ENCODE measurements around the gene CD36. TPM values are rescaled to one million over a fixed set of nuclear protein-coding genes. Genes with fewer than 3 reads are reported as not detected.

CD36 gene
- total RNA-seq, 4 donors from 2014 or later = 210 to 375 (median 311) TPM

- peaks cover 48 to 74% of the 10 kb centered on the region in 2 donors for H3K4me1 ChIP-seq
- intact Hi-C loops (cut with DNase I; ENCODE audit: low total_unique reads) = loop anchor here (5.0 to 10.0 kb wide), 2 partner anchors 33 to 1811 kb away; partner anchors contain the start of gene CD36
Observed at GRCh38 chr7:80603940-80604339, 34.5 kb upstream of the CD36 start.

DNA sequence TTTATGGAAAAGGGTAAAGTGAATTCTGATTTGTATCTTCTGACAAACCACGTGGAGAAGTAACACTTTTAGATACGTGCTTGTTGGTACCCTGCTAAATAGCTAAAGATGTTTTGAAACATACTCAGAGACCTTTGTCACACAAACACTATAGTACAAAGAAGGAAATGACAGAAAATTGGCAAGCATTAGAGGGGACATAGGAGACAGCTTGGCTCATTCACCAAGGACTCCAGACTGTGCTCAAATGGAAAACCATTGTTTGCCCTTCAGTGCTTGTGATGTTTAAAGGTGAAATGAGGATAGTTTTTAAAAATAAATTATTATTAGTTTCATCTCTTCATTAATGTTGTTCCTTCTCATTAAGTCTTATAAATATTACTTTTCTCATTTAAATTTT, 34.0 kb upstream of the CD36 start:
- ATAC-seq (peak; percentile 53 to 72), DNase-seq (no peak)
- Histone ChIP-seq H3K27me3 (no peaks in the 10 kb centered on the region), H3K27ac (peak overlapping the region; percentile 80 to 87 (median 84)), H3K36me3 (no peaks in the 10 kb centered on the region), H3K9me3 (no peaks in the 10 kb centered on the region), H3K4me1 (peaks cover 52 to 76% of the 10 kb centered on the region in 2 donors), H3K4me3 (peak overlapping the region in 3 of 4 donors; percentile 12 to 48 (median 12))
- TF ChIP-seq, protein P1, sequence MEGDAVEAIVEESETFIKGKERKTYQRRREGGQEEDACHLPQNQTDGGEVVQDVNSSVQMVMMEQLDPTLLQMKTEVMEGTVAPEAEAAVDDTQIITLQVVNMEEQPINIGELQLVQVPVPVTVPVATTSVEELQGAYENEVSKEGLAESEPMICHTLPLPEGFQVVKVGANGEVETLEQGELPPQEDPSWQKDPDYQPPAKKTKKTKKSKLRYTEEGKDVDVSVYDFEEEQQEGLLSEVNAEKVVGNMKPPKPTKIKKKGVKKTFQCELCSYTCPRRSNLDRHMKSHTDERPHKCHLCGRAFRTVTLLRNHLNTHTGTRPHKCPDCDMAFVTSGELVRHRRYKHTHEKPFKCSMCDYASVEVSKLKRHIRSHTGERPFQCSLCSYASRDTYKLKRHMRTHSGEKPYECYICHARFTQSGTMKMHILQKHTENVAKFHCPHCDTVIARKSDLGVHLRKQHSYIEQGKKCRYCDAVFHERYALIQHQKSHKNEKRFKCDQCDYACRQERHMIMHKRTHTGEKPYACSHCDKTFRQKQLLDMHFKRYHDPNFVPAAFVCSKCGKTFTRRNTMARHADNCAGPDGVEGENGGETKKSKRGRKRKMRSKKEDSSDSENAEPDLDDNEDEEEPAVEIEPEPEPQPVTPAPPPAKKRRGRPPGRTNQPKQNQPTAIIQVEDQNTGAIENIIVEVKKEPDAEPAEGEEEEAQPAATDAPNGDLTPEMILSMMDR (IDR thresholded peaks at IDR 0.05 in 4 of 5, conservative IDR thresholded peaks at IDR 0.05 in 1 of 5) = no peak
- TF ChIP-seq POLR2A (IDR thresholded peaks at IDR 0.05) = peak in 1 of 2 donors; percentile 12
- intact Hi-C loops (cut with DNase I; ENCODE audit: low total_unique reads) (loop anchor here (5.0 to 10.0 kb wide), 2 partner anchors 33 to 1810 kb away; partner anchors contain the start of gene CD36), in situ Hi-C loops (cut with MboI; ENCODE audit: low sequenced_read_pairs in 4 of 4) (no loop called here)

More at GRCh38 chr7:80603940-80604339, 34.5 kb upstream of the CD36 start:
- TF ChIP-seq, protein P1 (IDR thresholded peaks at IDR 0.05 in 4 of 5, conservative IDR thresholded peaks at IDR 0.05 in 1 of 5) = no peak
- TF ChIP-seq POLR2A (IDR thresholded peaks at IDR 0.05) = peak; percentile 9 to 28
- Histone ChIP-seq H3K9me3 (no peaks in the 10 kb centered on the region), H3K27me3 (no peaks in the 10 kb centered on the region), H3K4me3 (peak overlapping the region in 3 of 4 donors; percentile 39 to 48 (median 45)), H3K27ac (peak overlapping the region; percentile 80 to 87 (median 84)), H3K36me3 (no peaks in the 10 kb centered on the region)
- in situ Hi-C loops (cut with MboI; ENCODE audit: low sequenced_read_pairs in 4 of 4) = no loop called here
- ATAC-seq (peak; percentile 56 to 63), DNase-seq (no peak)

- peak overlapping the region; percentile 80 to 87 (median 84) for H3K27ac ChIP-seq
- H3K9me3 ChIP-seq = no peaks in the 10 kb centered on the region
- TF ChIP-seq, protein P1 (IDR thresholded peaks at IDR 0.05 in 4 of 5, conservative IDR thresholded peaks at IDR 0.05 in 1 of 5) = no peak
- TF ChIP-seq POLR2A (IDR thresholded peaks at IDR 0.05) = no peak
- H3K4me1 ChIP-seq = peaks cover 70 to 88% of the 10 kb centered on the region in 2 donors
- H3K36me3 ChIP-seq = no peaks in the 10 kb centered on the region
- in situ Hi-C loops (cut with MboI; ENCODE audit: low sequenced_read_pairs in 4 of 4) (no loop called here), intact Hi-C loops (cut with DNase I; ENCODE audit: low total_unique reads) (loop anchor here (10.0 kb wide), 1 partner anchor 1808 kb away; no protein-coding TSS in a partner anchor)
- no peak for DNase-seq
- no peaks in the 10 kb centered on the region for H3K27me3 ChIP-seq
- no peak for ATAC-seq
- H3K4me3 ChIP-seq = peak overlapping the region in 1 of 4 donors; percentile 48
Observed at GRCh38 chr7:80607136-80607535, 31.3 kb upstream of the CD36 start.

DNA sequence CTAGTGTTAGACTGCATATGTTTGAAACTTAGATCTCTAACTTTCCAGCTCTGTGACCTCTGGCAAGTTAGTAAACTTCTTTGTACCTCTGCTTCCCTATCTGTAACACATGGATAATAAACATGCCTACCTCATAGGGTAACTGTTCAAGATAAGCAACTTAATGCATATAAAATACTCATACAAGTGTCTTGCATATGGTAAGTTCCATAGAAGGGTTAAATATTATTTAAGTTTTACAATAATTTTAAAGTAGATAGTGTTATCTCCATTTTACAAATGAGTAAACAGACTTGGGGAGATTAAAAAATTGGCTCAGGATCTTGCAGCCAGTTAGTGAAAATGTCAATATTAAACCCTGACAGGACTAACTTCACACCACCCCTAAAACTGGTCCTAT, 30.1 kb upstream of the CD36 start:
- Histone ChIP-seq H3K36me3 (no peaks in the 10 kb centered on the region), H3K4me3 (no peak overlapping the region), H3K4me1 (peaks cover 70 to 95% of the 10 kb centered on the region in 2 donors), H3K27me3 (no peaks in the 10 kb centered on the region), H3K27ac (peak overlapping the region; percentile 80 to 87 (median 84)), H3K9me3 (no peaks in the 10 kb centered on the region)
- in situ Hi-C loops (cut with MboI; ENCODE audit: low sequenced_read_pairs in 4 of 4) = no loop called here
- intact Hi-C loops (cut with DNase I; ENCODE audit: low total_unique reads) = loop anchor here (10.0 kb wide), 1 partner anchor 1806 kb away; no protein-coding TSS in a partner anchor
- TF ChIP-seq, protein P1 (IDR thresholded peaks at IDR 0.05 in 4 of 5, conservative IDR thresholded peaks at IDR 0.05 in 1 of 5) = no peak
- TF ChIP-seq POLR2A (IDR thresholded peaks at IDR 0.05) = no peak
- ATAC-seq (no peak), DNase-seq (no peak)

Data from gastrocnemius medialis (tissue), 4 donors.